ENCODE data around the gene COL15A1.

COL15A1 gene

GRCh38 chr9:99035313-99035712 is 91.6 kb downstream of the COL15A1 start:
- Histone ChIP-seq H3K79me2 (ENCODE audit: insufficient read depth, low read length) (no peaks in the 10 kb centered on the region), H3K4me1 (ENCODE audit: insufficient read depth, low read length, poor library complexity, severe bottlenecking) (peaks cover 22% of the 10 kb centered on the region), H3K4me2 (ENCODE audit: low read depth, low read length, poor library complexity, severe bottlenecking) (no peak overlapping the region), H3F3A (ENCODE audit: low read depth) (no peaks in the 10 kb centered on the region), H3K27me3 (ENCODE audit: insufficient read depth, low read length, poor library complexity, severe bottlenecking) (no peaks in the 10 kb centered on the region), H4K20me1 (ENCODE audit: insufficient read depth, low read length, poor library complexity, severe bottlenecking) (no peaks in the 10 kb centered on the region), H3K36me3 (ENCODE audit: insufficient read depth, low read length) (no peaks in the 10 kb centered on the region), H3K9ac (ENCODE audit: low read depth, low read length, poor library complexity, severe bottlenecking) (no peak overlapping the region), H3K4me3 (ENCODE audit: low read length, poor library complexity, severe bottlenecking) (no peak overlapping the region), H3K9me3 (ENCODE audit: insufficient read depth, low read depth, low read length) (no peaks in the 10 kb centered on the region), H3K9me2 (replicated peaks; ENCODE audit: low read depth, low read length) (no peaks in the 10 kb centered on the region), H2AFZ (ENCODE audit: low read length) (no peak overlapping the region)
- TF ChIP-seq EZH2phosphoT487 (IDR thresholded peaks at IDR 0.05; ENCODE audit: borderline replicate concordance): no peak
- TF ChIP-seq CTCF (conservative IDR thresholded peaks at IDR 0.05; ENCODE audit: low read length): no peak

GRCh38 chr9:99037769-99038483 is 94.2 kb downstream of the COL15A1 start:
- no peaks in the 10 kb centered on the region for H3K9me3 ChIP-seq (ENCODE audit: insufficient read depth, low read depth, low read length)
- H3K9ac ChIP-seq (ENCODE audit: low read depth, low read length, poor library complexity, severe bottlenecking): no peak overlapping the region
- H2AFZ ChIP-seq (ENCODE audit: low read length): no peak overlapping the region
- no peak overlapping the region for H3K4me3 ChIP-seq (ENCODE audit: low read length, poor library complexity, severe bottlenecking)
- no peaks in the 10 kb centered on the region for H4K20me1 ChIP-seq (ENCODE audit: insufficient read depth, low read length, poor library complexity, severe bottlenecking)
- TF ChIP-seq CTCF (conservative IDR thresholded peaks at IDR 0.05; ENCODE audit: low read length) (no peak), EZH2phosphoT487 (IDR thresholded peaks at IDR 0.05; ENCODE audit: borderline replicate concordance) (no peak)
- H3F3A ChIP-seq (ENCODE audit: low read depth): no peaks in the 10 kb centered on the region
- no peak overlapping the region for H3K4me2 ChIP-seq (ENCODE audit: low read depth, low read length, poor library complexity, severe bottlenecking)
- H3K27me3 ChIP-seq (ENCODE audit: insufficient read depth, low read length, poor library complexity, severe bottlenecking): no peaks in the 10 kb centered on the region
- no peaks in the 10 kb centered on the region for H3K9me2 ChIP-seq (replicated peaks; ENCODE audit: low read depth, low read length)
- no peaks in the 10 kb centered on the region for H3K36me3 ChIP-seq (ENCODE audit: insufficient read depth, low read length)
- H3K4me1 ChIP-seq (ENCODE audit: insufficient read depth, low read length, poor library complexity, severe bottlenecking): peaks cover 43% of the 10 kb centered on the region
- H3K79me2 ChIP-seq (ENCODE audit: insufficient read depth, low read length): no peaks in the 10 kb centered on the region

- TF ChIP-seq EZH2phosphoT487 (IDR thresholded peaks at IDR 0.05; ENCODE audit: borderline replicate concordance) (no peak), CTCF (conservative IDR thresholded peaks at IDR 0.05; ENCODE audit: low read length) (no peak)
- Histone ChIP-seq H3K4me2 (ENCODE audit: low read depth, low read length, poor library complexity, severe bottlenecking) (no peak overlapping the region), H3F3A (ENCODE audit: low read depth) (no peaks in the 10 kb centered on the region), H3K9ac (ENCODE audit: low read depth, low read length, poor library complexity, severe bottlenecking) (no peak overlapping the region), H3K9me3 (ENCODE audit: insufficient read depth, low read depth, low read length) (no peaks in the 10 kb centered on the region), H3K27me3 (ENCODE audit: insufficient read depth, low read length, poor library complexity, severe bottlenecking) (no peaks in the 10 kb centered on the region), H3K4me3 (ENCODE audit: low read length, poor library complexity, severe bottlenecking) (no peak overlapping the region), H3K36me3 (ENCODE audit: insufficient read depth, low read length) (no peaks in the 10 kb centered on the region), H3K79me2 (ENCODE audit: insufficient read depth, low read length) (no peaks in the 10 kb centered on the region), H3K9me2 (replicated peaks; ENCODE audit: low read depth, low read length) (no peaks in the 10 kb centered on the region), H3K4me1 (ENCODE audit: insufficient read depth, low read length, poor library complexity, severe bottlenecking) (peaks cover 41% of the 10 kb centered on the region), H2AFZ (ENCODE audit: low read length) (no peak overlapping the region), H4K20me1 (ENCODE audit: insufficient read depth, low read length, poor library complexity, severe bottlenecking) (no peaks in the 10 kb centered on the region)
Observed at GRCh38 chr9:99038484-99038820, 94.7 kb downstream of the COL15A1 start.
